Activated naive CD4-positive, alpha-beta T cell treated with anti-CD3 and anti-CD28 coated beads for 36 hours (primary cell): ENCODE measurements around the gene IL15. TPM values are rescaled to one million over a fixed set of nuclear protein-coding genes. Genes with fewer than 3 reads are reported as not detected.

Source experiments
- CTCF ChIA-PET: fragments of 350-600 bp; sonication (Branson Sonifier 250); formaldehyde crosslinking; loops from one replicate; lab custom pipeline; 2021; ENCODE audit warnings: antibody characterized with exemption; lab: Charles Lee
- DNase-seq: peaks from one replicate; pipeline ENCODE4 v3.0.0-alpha.2; 2020
- H3K27ac Mint-ChIP-seq: one replicate; pipeline ENCODE4 v1.8.0; 2021; ENCODE audit warnings: mild to moderate bottlenecking, mixed read lengths
- H3K27me3 Mint-ChIP-seq: one replicate; pipeline ENCODE4 v1.8.0; 2021; ENCODE audit warnings: low read depth, mixed read lengths
- H3K36me3 Mint-ChIP-seq: one replicate; pipeline ENCODE4 v1.8.0; 2021; ENCODE audit warnings: low read depth, mixed read lengths
- H3K4me1 Mint-ChIP-seq: one replicate; pipeline ENCODE4 v1.8.0; 2021; ENCODE audit warnings: low read depth, mixed read lengths
- H3K4me3 Mint-ChIP-seq: one replicate; pipeline ENCODE4 v1.8.0; 2021; ENCODE audit warnings: mild to moderate bottlenecking, moderate library complexity, mixed read lengths
- H3K9me3 Mint-ChIP-seq: one replicate; pipeline ENCODE4 v1.8.0; 2021; ENCODE audit warnings: mixed read lengths
- intact Hi-C: fragments of 100-400 bp; cut with micrococcal nuclease; formaldehyde crosslinking; loops from one replicate; pipeline ENCODE4 v1.15.1; 2023
- total RNA-seq, 2 experiments: library from RNA; stranded (reverse); gene quantifications; one replicate each; pipeline ENCODE4 v1.2.3, GENCODE V29; 2021

IL15 gene
- total RNA-seq, 2 experiments from 2014 or later: 0.19 to 0.52 TPM

DNA sequence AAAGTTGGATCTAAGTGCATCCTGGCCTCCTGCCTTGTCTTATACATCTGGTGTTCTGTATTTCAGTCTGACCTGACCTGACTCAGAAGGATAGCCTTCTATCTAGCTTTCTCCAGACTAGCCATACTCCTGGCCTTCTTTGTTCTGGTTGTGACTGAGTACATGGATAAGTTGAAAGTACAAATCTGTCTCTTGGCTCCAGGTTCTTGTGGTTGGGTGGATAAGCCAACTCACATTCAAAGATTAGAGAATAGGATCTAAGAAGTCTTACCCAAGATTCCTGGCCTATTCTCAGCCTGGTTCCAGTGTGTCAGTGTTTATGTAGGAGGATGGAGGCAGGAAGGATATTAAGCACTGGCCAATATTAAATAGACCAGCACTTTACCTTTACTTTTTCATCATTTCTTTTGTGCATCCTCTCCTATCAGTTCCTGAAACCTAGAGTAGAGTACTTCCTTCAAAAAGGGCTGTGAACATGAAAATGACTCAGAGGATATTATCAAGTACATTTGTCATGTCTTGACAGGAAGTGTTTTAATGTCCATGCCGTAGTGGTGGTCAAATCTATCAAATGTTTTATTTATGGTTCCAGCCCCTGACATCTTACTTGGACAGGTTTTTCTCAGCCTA is 123.5 kb downstream of the IL15 start:
- H3K4me1 Mint-ChIP-seq: no peaks in the 10 kb centered on the region
- H3K9me3 Mint-ChIP-seq: no peaks in the 10 kb centered on the region
- H3K27ac Mint-ChIP-seq: no peak overlapping the region
- CTCF ChIA-PET: no interaction called here
- intact Hi-C loops: loop anchor here (10.0 kb wide), 1 partner anchor 1085 kb away; the partner anchor contains the start of gene INPP4B
- H3K36me3 Mint-ChIP-seq: no peaks in the 10 kb centered on the region
- H3K27me3 Mint-ChIP-seq: peaks cover 8% of the 10 kb centered on the region
- no peak overlapping the region for H3K4me3 Mint-ChIP-seq
- no peak for DNase-seq

DNA sequence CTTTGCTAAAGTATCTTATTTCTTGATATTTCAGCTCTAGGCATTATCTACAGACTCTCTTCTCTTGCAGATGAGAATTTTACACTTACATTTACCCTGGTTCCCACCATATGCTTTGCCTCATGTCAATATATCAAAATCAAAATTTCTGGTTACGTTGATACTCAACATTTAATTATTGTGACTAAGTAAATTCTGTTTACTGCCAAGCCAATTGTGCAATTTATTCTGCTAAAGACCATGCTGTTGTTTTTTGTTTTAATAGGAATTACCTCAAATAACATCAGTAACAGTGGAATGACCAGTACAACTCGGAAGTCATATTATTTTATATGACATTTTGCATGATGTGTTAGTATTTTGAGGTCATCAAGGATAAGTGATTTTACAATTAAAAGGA is 125.5 kb downstream of the IL15 start:
- CTCF ChIA-PET: no interaction called here
- Mint-ChIP-seq H3K27me3 (peaks cover 11% of the 10 kb centered on the region), H3K9me3 (no peaks in the 10 kb centered on the region), H3K4me3 (no peak overlapping the region), H3K4me1 (no peaks in the 10 kb centered on the region), H3K36me3 (no peaks in the 10 kb centered on the region), H3K27ac (no peak overlapping the region)
- intact Hi-C loops: loop anchor here (10.0 kb wide), 1 partner anchor 1083 kb away; the partner anchor contains the start of gene INPP4B
- DNase-seq: no peak

DNA sequence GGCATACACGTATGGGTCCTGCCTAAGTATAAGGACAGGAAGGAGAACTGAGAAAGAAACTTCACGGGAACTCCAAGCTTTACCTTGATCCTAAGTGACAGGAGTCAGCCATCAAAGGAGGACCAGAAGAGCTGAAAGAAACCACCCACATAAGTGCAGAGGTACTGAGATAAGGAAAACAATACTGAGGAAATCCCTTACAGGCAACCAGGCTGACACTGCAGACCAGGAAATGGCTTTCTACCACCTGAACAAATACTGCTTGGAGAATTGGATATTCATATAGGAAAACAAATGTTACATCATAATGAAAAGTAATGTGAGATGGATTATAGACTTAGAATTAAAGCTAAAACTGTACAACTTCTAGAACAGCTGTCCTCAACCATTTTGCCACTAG is 127.0 kb downstream of the IL15 start:
- intact Hi-C loops: loop anchor here (10.0 kb wide), 1 partner anchor 1081 kb away; the partner anchor contains the start of gene INPP4B
- Mint-ChIP-seq H3K4me1 (no peaks in the 10 kb centered on the region), H3K9me3 (no peaks in the 10 kb centered on the region), H3K27ac (no peak overlapping the region), H3K36me3 (no peaks in the 10 kb centered on the region), H3K27me3 (peaks cover 9% of the 10 kb centered on the region), H3K4me3 (no peak overlapping the region)
- DNase-seq: no peak
- CTCF ChIA-PET: interaction anchor here (0.6 kb wide), 1 partner anchor 1295 kb away, joined by 7 read pairs; no protein-coding TSS in a partner anchor

DNA sequence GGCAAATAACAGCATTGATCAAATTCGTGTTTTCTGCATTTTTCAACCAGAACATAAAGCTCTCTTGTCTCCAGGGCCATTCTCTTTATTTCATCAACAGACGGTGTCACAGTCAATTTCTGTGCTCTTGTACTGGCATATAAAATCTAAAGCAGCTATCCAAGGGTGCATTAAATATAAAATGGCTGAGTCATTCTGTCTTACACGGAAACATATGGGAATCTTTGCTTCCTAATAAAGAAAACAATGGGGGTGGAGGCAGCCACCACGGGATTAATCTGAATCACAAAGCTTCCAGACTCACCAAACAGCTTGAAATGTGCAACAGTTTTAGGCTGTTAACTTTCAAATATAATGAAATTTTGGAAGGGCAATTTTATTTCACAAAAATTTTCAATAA is 132.6 kb downstream of the IL15 start:
- H3K9me3 Mint-ChIP-seq: no peaks in the 10 kb centered on the region
- CTCF ChIA-PET: interaction anchor here (0.6 kb wide), 1 partner anchor 995 kb away, joined by 3 read pairs; no protein-coding TSS in a partner anchor
- no peaks in the 10 kb centered on the region for H3K36me3 Mint-ChIP-seq
- no peak overlapping the region for H3K27ac Mint-ChIP-seq
- no peak for DNase-seq
- intact Hi-C loops: loop anchor here (10.0 kb wide), 1 partner anchor 1076 kb away; the partner anchor contains the start of gene INPP4B
- H3K4me1 Mint-ChIP-seq: peaks cover 5% of the 10 kb centered on the region
- H3K27me3 Mint-ChIP-seq: peaks cover 4% of the 10 kb centered on the region
- no peak overlapping the region for H3K4me3 Mint-ChIP-seq

DNA sequence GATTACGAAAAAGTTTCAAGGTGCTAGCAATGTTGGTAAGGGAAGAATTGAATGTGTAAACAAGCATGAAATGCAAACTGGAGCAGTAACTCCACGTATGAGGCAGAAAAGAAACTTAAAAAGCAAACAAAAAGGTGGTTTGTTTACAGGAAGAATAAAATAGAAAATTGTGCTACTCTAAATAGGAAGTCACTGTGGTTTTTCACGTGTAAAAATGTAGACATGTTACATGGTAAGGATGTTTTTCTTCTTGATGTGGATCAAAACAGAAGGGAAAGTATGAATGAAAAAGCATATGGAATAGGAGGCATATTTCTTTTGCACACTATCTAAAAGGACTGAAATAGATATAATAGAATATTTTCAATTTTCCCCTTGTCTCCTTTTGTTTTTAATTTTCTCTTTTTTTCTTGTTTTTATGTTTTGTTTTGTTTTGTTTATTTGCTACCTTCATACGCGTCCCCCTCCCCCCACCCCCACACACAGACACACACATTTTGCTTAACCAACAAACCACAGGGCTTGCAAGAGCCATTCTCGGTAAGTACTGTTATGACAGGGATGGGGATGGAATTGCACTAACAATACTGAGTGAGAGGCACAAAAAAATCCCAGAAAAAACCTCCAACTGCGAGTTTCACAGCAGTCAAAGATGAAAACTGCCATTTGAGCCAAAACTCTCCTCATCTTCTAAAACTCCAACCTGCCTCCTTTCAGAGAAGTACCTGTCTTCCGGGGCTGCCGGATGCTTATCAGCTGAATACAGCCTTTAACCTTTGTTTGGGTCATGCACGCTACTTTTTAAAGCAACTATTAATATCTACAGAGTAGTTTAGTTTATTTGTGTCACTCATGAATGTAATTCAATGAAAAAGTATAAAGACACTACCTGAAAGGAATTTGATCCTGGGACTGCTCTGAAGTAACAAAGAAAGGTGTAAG is 135.8 kb downstream of the IL15 start:
- intact Hi-C loops: no loop called here
- Mint-ChIP-seq H3K27ac (no peak overlapping the region), H3K9me3 (no peaks in the 10 kb centered on the region), H3K4me3 (no peak overlapping the region), H3K27me3 (peaks cover 5% of the 10 kb centered on the region), H3K36me3 (no peaks in the 10 kb centered on the region), H3K4me1 (peaks cover 5% of the 10 kb centered on the region)
- no peak for DNase-seq
- CTCF ChIA-PET: no interaction called here

DNA sequence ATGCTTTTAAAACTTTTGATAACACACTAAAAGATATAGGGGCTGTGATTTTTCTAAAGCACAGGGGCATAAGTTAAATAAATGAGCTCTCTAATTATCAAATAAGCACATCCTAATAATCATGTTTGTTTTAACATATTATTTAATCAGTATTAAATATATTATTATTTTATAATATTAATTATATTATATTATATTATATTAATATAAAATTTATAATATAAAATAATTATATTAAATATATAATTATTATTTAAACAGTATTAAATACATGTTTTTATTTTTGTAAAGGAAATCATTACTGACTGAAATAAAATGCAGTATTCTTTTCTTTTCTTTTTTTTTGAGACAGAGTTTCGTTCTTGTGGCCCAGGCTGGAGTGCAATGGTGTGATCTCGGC is 136.5 kb downstream of the IL15 start:
- intact Hi-C loops: no loop called here
- Mint-ChIP-seq H3K4me3 (no peak overlapping the region), H3K4me1 (peaks cover 5% of the 10 kb centered on the region), H3K27ac (no peak overlapping the region), H3K9me3 (no peaks in the 10 kb centered on the region), H3K27me3 (peaks cover 5% of the 10 kb centered on the region), H3K36me3 (no peaks in the 10 kb centered on the region)
- DNase-seq: no peak
- CTCF ChIA-PET: no interaction called here

DNA sequence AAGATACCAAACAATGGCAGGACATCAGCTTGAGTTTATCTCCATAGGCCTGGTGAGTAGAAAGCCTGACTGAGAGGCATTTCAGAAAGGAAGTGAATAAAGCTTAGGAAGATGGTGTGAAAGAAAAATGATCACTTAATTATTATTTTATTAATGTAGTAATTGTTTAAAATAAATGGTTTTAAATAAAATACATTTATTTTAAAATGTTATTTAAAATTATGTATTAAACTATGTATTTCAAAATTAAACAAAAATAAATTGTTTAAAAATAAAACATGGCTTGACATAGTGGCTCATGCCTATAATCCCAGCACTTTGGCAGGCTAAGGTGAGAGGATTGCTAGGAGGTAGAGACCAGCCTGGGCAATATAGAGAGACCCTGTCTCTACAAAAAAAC is 145.8 kb downstream of the IL15 start:
- DNase-seq: no peak
- Mint-ChIP-seq H3K4me1 (no peaks in the 10 kb centered on the region), H3K4me3 (no peak overlapping the region), H3K9me3 (no peaks in the 10 kb centered on the region), H3K27me3 (peaks cover under 1% of the 10 kb centered on the region), H3K27ac (no peak overlapping the region), H3K36me3 (no peaks in the 10 kb centered on the region)
- CTCF ChIA-PET: no interaction called here
- intact Hi-C loops: no loop called here
